Measurements from ENCODE around the gene GMDS. TPM values are rescaled to one million over a fixed set of nuclear protein-coding genes. Genes with fewer than 3 reads are reported as not detected.

GMDS gene
- total and polyA plus RNA-seq, 2 experiments from 2014 or later: 3.0 to 12.6 TPM

DNA sequence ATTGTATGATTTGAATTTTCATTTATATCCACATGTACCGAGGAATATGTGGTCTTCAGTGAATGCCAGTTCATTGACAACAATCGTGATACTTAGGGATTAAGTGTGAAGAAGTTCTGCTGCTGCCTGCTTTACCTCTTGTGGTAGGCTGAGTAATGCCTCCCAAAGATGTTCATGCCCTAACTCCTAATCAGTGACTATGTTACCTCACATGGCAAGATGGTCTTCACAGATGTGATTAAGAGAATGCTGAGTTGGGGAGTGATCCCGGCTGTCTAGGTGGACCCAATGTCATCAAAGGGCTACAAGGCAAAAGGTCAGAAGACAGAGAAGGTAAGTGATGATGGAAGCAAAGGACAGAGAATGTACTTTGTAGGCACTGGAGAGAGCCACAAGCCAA lies 454.7 kb downstream of the GMDS start:
- TF ChIP-seq EZH2 (IDR thresholded peaks at IDR 0.05; ENCODE audit: insufficient read depth, poor library complexity, severe bottlenecking) (no peak), EZH2phosphoT487 (IDR thresholded peaks at IDR 0.05; ENCODE audit: insufficient read depth, low read depth) (no peak)
- WGBS, 2 experiments (ENCODE audit: low coverage in 1 of 2, low lambda C conversion rate in 2 of 2, missing lambda C conversion rate in 2 of 2): 94 to 97% methylated on average over 3 of the region's 3 CpGs
- no peak overlapping the region for H3K4me2 ChIP-seq (ENCODE audit: unreplicated experiment)
- H3K9me3 ChIP-seq (ENCODE audit: low read depth): no peaks in the 10 kb centered on the region
- no peak overlapping the region for H3K4me3 ChIP-seq
- in situ Hi-C loops (cut with MboI): no loop called here
- peaks cover 12% of the 10 kb centered on the region for H3K4me1 ChIP-seq (ENCODE audit: insufficient read depth)
- no peak overlapping the region for H3K27ac ChIP-seq
- H3K79me2 ChIP-seq (ENCODE audit: insufficient read depth): no peaks in the 10 kb centered on the region
- peaks cover 4% of the 10 kb centered on the region; the same call in 1 of the 2 replicates for H3K9me2 ChIP-seq (ENCODE audit: insufficient read depth)
- no peaks in the 10 kb centered on the region for H3K36me3 ChIP-seq (ENCODE audit: low read depth)
- H4K20me1 ChIP-seq (ENCODE audit: insufficient read depth): no peaks in the 10 kb centered on the region
- no peak overlapping the region for H2AFZ ChIP-seq
- H3K27me3 ChIP-seq (replicated peaks; ENCODE audit: insufficient read depth): no peaks in the 10 kb centered on the region
- H3K9ac ChIP-seq: no peak overlapping the region
- peaks cover 5% of the 10 kb centered on the region; the same call in 1 of the 2 replicates for H3F3A ChIP-seq (ENCODE audit: insufficient read depth)
- DNase-seq: no peak

DNA sequence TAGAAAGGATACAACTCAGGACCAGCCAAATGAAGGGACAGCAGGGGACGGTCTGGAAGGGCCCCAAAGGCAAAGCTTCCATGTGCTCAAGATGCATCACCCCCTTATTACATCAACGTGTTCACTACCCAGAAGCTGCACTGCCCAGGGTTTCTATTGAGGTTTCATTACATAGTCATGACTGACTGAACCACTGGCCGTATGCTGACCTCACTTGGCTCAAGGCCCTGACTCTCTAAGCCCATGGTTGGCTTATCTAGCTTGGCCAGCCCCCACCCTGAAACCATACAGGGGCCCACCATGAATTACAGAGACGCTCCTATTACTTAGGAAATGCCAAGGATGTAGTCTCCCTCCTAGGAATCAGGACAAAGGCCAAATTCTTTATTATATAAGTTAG lies 456.3 kb downstream of the GMDS start:
- no peak overlapping the region for H3K4me3 ChIP-seq
- no peaks in the 10 kb centered on the region for H3K79me2 ChIP-seq (ENCODE audit: insufficient read depth)
- no peak for TF ChIP-seq EZH2phosphoT487 (IDR thresholded peaks at IDR 0.05; ENCODE audit: insufficient read depth, low read depth)
- no peak for TF ChIP-seq EZH2 (IDR thresholded peaks at IDR 0.05; ENCODE audit: insufficient read depth, poor library complexity, severe bottlenecking)
- no peaks in the 10 kb centered on the region for H3K27me3 ChIP-seq (replicated peaks; ENCODE audit: insufficient read depth)
- H2AFZ ChIP-seq: no peak overlapping the region
- DNase-seq: peak; percentile 42
- H3K9ac ChIP-seq: no peak overlapping the region
- no peaks in the 10 kb centered on the region for H3K9me3 ChIP-seq (ENCODE audit: low read depth)
- no peak overlapping the region for H3K27ac ChIP-seq
- whole genome bisulfite sequencing, 2 experiments (ENCODE audit: low coverage in 1 of 2, low lambda C conversion rate in 2 of 2, missing lambda C conversion rate in 2 of 2): 67 to 85% methylated on average over 4 of the region's 4 CpGs
- peaks cover 4% of the 10 kb centered on the region; the same call in 1 of the 2 replicates for H3K9me2 ChIP-seq (ENCODE audit: insufficient read depth)
- H3K36me3 ChIP-seq (ENCODE audit: low read depth): no peaks in the 10 kb centered on the region
- peaks cover 12% of the 10 kb centered on the region for H3K4me1 ChIP-seq (ENCODE audit: insufficient read depth)
- in situ Hi-C loops (cut with MboI): no loop called here
- no peaks in the 10 kb centered on the region for H4K20me1 ChIP-seq (ENCODE audit: insufficient read depth)
- H3F3A ChIP-seq (ENCODE audit: insufficient read depth): peaks cover 5% of the 10 kb centered on the region; the same call in 1 of the 2 replicates
- no peak overlapping the region for H3K4me2 ChIP-seq (ENCODE audit: unreplicated experiment)

GRCh38 chr6:1787894-1788293 lies 457.5 kb downstream of the GMDS start:
- no peak overlapping the region for H3K4me2 ChIP-seq (ENCODE audit: unreplicated experiment)
- DNase-seq: peak; percentile 88

DNA sequence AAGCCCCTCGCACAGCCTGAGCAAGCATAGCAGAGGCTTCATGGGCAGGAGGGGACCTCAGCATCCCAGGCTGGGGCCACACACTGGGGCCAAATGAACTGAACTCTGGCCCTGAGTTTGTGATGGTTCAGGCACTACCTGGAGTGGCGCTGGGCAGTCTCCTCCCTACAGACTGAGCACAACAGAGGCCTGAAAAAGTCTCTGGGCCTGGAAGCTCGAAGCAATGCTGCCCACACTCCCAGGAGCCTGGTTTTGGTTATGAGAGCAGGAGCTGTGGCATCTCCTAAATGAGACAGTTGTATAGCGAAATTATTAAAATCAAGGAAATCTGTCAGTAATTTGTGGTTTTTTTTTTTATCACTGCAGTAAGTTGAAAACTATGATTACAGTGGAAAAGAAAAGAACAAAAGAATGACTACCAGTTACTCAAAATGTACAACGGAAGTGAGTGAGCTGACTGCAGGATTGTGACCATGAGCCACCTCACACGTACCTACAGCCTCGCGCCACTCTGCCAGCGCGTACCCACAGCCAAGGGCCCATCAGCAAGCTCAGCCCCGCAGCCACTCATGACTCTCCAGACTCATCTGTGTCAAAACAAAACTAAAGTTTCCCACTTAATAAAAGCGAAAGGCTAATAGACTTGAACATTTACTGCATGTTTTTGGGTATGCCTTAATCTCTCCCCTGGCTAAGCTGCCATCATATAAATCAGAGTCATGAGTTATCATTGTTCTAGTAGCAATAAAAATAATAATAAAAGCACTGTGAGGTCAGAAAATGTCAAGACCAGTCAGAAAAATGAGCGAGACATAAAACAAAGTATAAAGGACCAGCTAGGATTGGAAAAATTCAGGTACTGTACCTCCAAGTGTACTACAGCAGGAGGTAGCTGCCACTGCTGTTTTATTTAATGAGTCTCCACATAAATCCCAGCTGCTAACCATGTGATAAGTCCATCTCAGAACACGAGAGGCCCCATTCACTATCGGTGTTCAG lies 458.7 kb downstream of the GMDS start:
- Histone ChIP-seq H3K9me3 (ENCODE audit: low read depth) (no peaks in the 10 kb centered on the region), H3K27ac (no peak overlapping the region), H3K9me2 (ENCODE audit: insufficient read depth) (no peaks in the 10 kb centered on the region), H3K4me2 (ENCODE audit: unreplicated experiment) (no peak overlapping the region), H3K4me3 (no peak overlapping the region), H3K9ac (no peak overlapping the region), H3K4me1 (ENCODE audit: insufficient read depth) (peaks cover 12% of the 10 kb centered on the region), H2AFZ (no peak overlapping the region), H3K36me3 (ENCODE audit: low read depth) (no peaks in the 10 kb centered on the region), H3F3A (ENCODE audit: insufficient read depth) (peaks cover 5% of the 10 kb centered on the region; the same call in 1 of the 2 replicates), H3K27me3 (replicated peaks; ENCODE audit: insufficient read depth) (no peaks in the 10 kb centered on the region), H3K79me2 (ENCODE audit: insufficient read depth) (no peaks in the 10 kb centered on the region), H4K20me1 (ENCODE audit: insufficient read depth) (no peaks in the 10 kb centered on the region)
- TF ChIP-seq EZH2phosphoT487 (IDR thresholded peaks at IDR 0.05; ENCODE audit: insufficient read depth, low read depth) (no peak), EZH2 (IDR thresholded peaks at IDR 0.05; ENCODE audit: insufficient read depth, poor library complexity, severe bottlenecking) (no peak)
- DNase-seq: no peak
- in situ Hi-C loops (cut with MboI): no loop called here
- WGBS, 2 experiments (ENCODE audit: low coverage in 1 of 2, low lambda C conversion rate in 2 of 2, missing lambda C conversion rate in 2 of 2): 91 to 92% methylated on average over 15 of the region's 15 CpGs

More at GRCh38 chr6:1787894-1788293, 457.5 kb downstream of the GMDS start:
- Histone ChIP-seq H3K9me2 (ENCODE audit: insufficient read depth) (peaks cover 4% of the 10 kb centered on the region; the same call in 1 of the 2 replicates), H3K4me1 (ENCODE audit: insufficient read depth) (peaks cover 12% of the 10 kb centered on the region), H2AFZ (no peak overlapping the region), H3K9me3 (ENCODE audit: low read depth) (no peaks in the 10 kb centered on the region), H3K36me3 (ENCODE audit: low read depth) (no peaks in the 10 kb centered on the region), H3K79me2 (ENCODE audit: insufficient read depth) (no peaks in the 10 kb centered on the region), H3K27ac (no peak overlapping the region), H3K9ac (no peak overlapping the region), H3K4me3 (no peak overlapping the region), H3K27me3 (replicated peaks; ENCODE audit: insufficient read depth) (no peaks in the 10 kb centered on the region), H3F3A (ENCODE audit: insufficient read depth) (peaks cover 5% of the 10 kb centered on the region; the same call in 1 of the 2 replicates), H4K20me1 (ENCODE audit: insufficient read depth) (no peaks in the 10 kb centered on the region)
- 32% methylated on average over 8 of the region's 8 CpGs for WGBS, 2 experiments (ENCODE audit: low coverage in 1 of 2, low lambda C conversion rate in 2 of 2, missing lambda C conversion rate in 2 of 2)
- in situ Hi-C loops (cut with MboI): no loop called here
- TF ChIP-seq EZH2 (IDR thresholded peaks at IDR 0.05; ENCODE audit: insufficient read depth, poor library complexity, severe bottlenecking) (no peak), EZH2phosphoT487 (IDR thresholded peaks at IDR 0.05; ENCODE audit: insufficient read depth, low read depth) (no peak)
